Body of pancreas (tissue), 4 donors: ENCODE data around the gene TBX20.

ENCODE experiments used
- POLR2A ChIP-seq, 3 donors: fragments of 450-650 bp; IDR thresholded peaks; one replicate each; pipeline ENCODE4 v1.6.1; 2016; ENCODE audit warnings: antibody characterized with exemption in 3 of 3, mild to moderate bottlenecking in 2 of 3
- TF ChIP-seq, protein P1 (sequence below), 7 experiments: fragments of 450-650 bp in 4 of 7; fragments of 200-600 bp in 3 of 7; sonication (generic) in 3 of 7; IDR thresholded peaks; one replicate each; pipeline ENCODE4 v1.5.1; 2016 to 2019; ENCODE audit warnings: antibody characterized with exemption in 7 of 7

DNA sequence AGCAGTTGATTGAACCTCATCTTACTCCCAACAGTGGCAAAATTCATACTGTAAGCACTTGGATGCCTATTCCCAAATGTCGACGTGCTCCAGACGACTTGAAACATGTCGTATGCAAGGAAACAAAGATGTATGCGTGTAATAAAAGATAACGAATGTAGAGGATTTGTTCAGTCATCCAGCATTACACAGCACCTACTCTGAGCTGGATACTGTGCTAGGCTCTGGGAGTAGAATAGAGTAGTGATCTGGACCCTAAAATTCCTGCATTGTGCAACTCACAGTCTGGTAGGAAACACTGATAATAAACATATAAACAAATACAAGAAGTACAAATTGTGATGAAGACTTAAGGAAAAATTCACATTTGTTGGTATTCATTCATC, 5.6 kb upstream of the TBX20 start:
- TF ChIP-seq, protein P1, sequence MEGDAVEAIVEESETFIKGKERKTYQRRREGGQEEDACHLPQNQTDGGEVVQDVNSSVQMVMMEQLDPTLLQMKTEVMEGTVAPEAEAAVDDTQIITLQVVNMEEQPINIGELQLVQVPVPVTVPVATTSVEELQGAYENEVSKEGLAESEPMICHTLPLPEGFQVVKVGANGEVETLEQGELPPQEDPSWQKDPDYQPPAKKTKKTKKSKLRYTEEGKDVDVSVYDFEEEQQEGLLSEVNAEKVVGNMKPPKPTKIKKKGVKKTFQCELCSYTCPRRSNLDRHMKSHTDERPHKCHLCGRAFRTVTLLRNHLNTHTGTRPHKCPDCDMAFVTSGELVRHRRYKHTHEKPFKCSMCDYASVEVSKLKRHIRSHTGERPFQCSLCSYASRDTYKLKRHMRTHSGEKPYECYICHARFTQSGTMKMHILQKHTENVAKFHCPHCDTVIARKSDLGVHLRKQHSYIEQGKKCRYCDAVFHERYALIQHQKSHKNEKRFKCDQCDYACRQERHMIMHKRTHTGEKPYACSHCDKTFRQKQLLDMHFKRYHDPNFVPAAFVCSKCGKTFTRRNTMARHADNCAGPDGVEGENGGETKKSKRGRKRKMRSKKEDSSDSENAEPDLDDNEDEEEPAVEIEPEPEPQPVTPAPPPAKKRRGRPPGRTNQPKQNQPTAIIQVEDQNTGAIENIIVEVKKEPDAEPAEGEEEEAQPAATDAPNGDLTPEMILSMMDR (IDR thresholded peaks at IDR 0.05), result no peak
- TF ChIP-seq POLR2A (IDR thresholded peaks at IDR 0.05), result no peak
